ENCODE results near the gene KSR2.
"Not testable (repeated sequence)": the region's sequence is repeated elsewhere in the genome, so short reads cannot be mapped to it uniquely, and the experiment has no call there.

DNA sequence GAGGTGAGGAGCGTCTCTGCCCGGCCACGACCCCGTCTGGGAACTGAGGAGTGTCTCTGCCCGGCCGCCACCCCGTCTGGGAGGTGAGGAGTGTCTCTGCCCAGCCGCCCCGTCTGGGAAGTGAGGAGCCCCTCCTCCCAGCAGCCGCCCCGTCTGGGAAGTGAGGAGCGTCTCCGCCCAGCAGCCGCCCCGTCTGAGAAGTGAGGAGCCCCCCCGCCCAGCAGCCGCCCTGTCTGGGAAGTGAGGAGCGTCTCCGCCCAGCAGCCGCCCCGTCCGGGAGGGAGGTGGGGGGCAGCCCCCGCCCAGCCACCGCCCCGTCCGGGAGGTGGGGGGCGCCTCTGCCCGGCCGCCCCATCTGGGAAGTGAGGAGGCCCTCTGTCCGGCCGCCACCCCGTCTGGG, 237.7 kb downstream of the KSR2 start:
- TF ChIP-seq POLR2A (IDR thresholded peaks at IDR 0.05; ENCODE audit: low read depth, low read length), result not testable (repeated sequence)
- TF ChIP-seq, protein P1, sequence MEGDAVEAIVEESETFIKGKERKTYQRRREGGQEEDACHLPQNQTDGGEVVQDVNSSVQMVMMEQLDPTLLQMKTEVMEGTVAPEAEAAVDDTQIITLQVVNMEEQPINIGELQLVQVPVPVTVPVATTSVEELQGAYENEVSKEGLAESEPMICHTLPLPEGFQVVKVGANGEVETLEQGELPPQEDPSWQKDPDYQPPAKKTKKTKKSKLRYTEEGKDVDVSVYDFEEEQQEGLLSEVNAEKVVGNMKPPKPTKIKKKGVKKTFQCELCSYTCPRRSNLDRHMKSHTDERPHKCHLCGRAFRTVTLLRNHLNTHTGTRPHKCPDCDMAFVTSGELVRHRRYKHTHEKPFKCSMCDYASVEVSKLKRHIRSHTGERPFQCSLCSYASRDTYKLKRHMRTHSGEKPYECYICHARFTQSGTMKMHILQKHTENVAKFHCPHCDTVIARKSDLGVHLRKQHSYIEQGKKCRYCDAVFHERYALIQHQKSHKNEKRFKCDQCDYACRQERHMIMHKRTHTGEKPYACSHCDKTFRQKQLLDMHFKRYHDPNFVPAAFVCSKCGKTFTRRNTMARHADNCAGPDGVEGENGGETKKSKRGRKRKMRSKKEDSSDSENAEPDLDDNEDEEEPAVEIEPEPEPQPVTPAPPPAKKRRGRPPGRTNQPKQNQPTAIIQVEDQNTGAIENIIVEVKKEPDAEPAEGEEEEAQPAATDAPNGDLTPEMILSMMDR (conservative IDR thresholded peaks at IDR 0.05; ENCODE audit: low read depth, low read length), result not testable (repeated sequence)

Data from IMR-90 (cell line).